Measurements from ENCODE around the gene FBXL14.

DNA sequence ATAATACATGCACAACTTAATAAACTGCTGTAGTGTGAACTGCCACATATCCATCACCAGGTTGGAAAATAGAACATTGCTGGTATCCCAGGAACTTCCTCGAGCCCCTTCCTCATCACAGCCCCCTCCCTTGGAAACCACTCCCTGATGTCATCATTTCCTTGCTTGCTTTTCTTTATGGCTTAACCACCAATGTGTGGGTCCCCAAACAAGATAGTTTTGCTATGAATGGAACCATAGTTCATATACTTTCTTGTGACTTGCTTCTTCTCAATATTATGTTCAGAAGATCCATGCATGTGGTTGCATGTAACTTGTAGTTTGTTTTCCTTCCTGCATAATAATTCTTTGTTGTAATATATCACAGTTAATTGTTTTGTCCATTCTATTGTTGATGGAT, 25.7 kb upstream of the FBXL14 start:
- TF ChIP-seq, protein P1, sequence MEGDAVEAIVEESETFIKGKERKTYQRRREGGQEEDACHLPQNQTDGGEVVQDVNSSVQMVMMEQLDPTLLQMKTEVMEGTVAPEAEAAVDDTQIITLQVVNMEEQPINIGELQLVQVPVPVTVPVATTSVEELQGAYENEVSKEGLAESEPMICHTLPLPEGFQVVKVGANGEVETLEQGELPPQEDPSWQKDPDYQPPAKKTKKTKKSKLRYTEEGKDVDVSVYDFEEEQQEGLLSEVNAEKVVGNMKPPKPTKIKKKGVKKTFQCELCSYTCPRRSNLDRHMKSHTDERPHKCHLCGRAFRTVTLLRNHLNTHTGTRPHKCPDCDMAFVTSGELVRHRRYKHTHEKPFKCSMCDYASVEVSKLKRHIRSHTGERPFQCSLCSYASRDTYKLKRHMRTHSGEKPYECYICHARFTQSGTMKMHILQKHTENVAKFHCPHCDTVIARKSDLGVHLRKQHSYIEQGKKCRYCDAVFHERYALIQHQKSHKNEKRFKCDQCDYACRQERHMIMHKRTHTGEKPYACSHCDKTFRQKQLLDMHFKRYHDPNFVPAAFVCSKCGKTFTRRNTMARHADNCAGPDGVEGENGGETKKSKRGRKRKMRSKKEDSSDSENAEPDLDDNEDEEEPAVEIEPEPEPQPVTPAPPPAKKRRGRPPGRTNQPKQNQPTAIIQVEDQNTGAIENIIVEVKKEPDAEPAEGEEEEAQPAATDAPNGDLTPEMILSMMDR (conservative IDR thresholded peaks at IDR 0.05; ENCODE audit: low read depth, low read length) = no peak
- TF ChIP-seq EZH2 (IDR thresholded peaks at IDR 0.05; ENCODE audit: borderline replicate concordance, low read depth, low read length, poor library complexity, severe bottlenecking) = no peak
